HG02943 (cell line): Measurements from ENCODE around the gene SLC2A5.

ENCODE experiments used
- ATAC-seq: cut with Tn5 transposase; IDR thresholded peaks from one replicate; pipeline ENCODE4 v1.9.1; 2021; ENCODE audit warnings: mild to moderate bottlenecking, low read depth, moderate library complexity; ENCODE audit not compliant: unreplicated experiment

SLC2A5 gene

DNA sequence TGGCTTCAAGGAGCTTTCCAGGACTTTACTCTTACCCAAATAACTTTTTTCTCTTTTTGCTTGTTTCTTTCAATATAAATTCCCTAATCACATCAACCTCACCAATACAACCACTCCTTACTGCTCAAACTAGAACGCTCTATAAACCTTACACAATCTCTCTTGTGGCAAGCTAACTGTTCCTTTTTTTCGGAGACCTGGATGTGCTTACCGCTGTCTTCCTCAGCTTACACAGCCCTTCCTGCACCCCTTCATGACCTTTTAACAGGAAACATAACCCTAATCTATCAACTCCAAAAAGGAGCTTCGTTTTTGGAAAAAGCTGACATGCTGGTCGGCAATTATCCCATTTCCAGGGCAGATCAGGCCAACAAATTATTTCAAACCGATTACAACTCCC lies 24.1 kb upstream of the SLC2A5 start:
- no peak for ATAC-seq

DNA sequence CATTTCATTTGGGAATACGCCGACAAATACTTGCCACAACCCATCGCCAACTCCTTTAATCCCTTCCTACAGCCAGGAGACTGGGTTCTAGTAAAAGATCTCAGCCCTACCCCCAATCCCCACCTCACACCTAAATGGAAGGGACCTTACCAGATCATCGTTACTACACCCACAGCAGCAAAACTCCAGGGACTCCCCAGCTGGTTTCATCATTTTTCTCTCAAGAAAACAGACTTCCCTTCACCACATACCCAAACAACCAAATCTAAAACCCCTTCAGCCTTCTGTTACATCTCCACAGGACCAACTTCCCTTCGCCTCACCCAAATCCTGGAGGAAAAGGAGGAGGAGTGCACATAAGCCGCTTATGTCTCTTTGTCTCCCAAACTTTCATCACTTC lies 23.7 kb upstream of the SLC2A5 start:
- ATAC-seq = no peak

DNA sequence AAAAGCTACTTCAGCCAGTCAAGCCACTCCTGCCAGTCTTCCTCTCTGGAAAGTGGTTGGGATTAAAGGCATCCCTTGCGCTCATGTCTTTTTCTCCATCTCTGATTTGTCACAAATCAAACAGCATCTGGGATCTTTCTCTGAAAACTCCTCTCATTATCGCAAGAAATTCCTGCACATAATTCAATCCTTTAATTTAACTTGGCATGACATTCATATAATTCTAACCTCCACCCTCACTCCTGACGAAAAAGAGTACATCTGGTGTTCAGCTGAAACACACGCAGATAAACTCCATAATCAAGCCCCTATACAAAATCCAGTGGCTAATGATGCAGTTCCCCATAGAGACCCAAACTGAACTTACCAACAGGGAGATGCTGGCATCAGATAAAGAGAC lies 19.4 kb upstream of the SLC2A5 start:
- ATAC-seq = no peak

DNA sequence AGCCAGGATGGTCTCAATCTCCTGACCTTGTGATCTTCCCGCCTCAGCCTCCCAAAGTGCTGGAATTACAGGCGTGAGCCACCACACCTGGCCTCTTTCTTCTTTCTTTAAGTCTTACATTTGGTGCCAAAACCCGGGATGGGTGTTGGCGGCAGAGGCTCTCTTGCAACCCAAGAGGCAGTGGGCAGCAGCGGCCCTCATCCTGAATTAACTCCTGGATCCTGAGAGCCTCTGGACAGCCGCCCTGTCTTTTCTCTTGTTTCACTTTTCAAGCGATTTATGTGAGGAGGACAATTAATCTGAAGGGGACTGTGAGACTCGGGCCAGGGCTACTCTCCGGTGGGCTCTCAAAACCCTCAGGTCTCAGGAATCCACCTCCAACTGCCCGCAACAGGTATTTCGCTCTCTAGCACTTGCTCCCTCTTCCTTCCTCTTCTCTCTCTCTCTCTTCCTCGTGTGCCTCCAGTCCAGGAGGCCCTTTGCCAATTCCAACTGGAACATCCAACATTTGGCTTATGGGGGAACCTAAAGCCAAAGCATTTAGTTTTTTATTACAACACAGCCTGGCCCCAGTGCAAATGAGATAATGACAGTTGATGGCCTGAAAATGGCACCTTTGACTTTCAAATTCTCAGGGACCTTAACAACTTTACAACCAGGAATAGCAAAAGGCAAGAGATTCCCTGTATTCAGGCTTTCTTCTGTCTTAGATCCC lies 18.1 kb upstream of the SLC2A5 start:
- ATAC-seq = no peak

DNA sequence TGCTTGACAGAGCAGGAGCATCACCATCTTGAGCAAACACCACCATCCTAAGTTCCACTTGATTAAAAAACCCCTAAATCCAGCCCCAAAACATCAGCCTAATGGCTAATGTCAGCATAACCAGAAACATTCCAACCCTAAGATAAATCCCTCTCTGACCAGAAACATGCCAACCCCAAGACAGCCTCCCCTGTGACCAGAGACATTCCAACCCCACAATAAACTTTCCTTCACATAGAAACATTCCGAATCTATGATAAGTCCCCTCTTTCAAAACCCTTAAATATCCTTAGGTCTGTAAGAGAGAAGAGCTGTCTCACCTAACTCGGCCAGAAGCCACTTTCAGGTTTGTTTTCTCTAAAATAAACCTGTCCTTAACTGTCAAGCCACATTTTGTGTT lies 17.4 kb upstream of the SLC2A5 start:
- ATAC-seq = no peak

DNA sequence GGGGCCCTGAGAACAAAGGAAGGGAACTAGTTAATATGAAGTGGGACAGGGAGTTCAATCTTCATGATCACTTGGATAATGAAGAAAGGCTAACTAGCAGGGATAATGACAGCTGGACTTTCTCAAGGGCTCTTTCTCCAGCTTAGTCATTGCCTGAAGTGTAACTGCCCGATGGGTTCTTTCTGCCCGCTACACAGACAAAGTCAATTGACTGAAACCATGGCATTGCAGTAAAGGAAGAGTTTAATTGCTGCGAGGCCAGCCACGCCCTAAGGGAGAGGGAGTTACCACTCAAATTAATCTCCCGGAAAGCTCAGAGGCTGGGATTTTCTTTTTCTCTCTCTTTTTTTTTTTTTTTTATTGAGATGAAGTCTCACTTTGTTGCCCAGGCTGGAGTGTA lies 16.6 kb upstream of the SLC2A5 start:
- no peak for ATAC-seq

DNA sequence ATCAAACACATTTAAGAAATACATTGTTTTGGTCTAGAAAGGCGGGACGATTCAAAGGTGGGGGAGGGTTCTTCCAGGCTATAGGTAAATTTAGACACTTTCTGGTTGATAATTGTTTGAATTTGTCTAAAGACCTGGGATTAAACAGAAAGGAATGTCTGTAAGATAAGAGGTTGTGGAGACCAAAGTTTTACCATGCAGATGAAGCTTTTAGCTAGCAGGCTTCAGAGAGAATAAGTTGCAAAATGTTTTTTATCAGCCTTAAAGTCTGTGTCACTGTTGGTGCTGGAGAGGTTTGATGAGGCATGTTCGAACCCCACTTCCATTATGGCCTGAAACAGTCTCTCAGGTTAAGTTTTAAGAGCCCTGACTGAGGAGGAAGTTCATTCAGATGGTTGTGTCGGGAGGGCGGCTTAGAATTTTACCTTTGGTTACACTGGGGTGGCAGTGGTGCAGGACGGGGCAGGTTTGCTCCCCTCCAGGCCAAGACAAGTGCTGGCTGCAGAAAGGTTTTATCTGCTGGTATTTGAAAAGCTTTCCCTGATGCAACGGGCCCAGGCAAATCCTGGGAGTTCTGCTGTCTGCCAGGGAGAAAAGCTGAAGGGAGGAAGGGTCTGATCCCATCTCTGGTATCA lies 16.0 kb upstream of the SLC2A5 start:
- ATAC-seq = no peak

DNA sequence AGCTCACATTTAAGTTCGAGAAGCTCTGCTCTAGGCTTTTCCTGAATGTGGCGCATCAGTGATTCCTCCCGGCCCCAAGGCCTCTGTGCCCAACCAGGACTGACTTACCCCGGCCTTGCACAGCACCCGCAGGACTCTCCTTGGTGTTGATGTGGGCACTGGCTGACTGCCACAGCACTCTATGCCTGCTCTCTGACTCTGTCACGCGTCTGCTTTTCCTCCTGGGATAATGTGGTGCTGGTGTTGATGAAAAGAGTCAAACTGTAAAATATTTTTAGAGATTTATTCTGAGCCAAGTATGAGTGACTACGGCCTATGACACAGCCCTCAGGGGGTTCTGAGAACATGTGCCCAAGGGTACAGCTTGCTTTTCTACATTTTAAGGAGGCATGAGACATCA lies 15.5 kb upstream of the SLC2A5 start:
- no peak for ATAC-seq

DNA sequence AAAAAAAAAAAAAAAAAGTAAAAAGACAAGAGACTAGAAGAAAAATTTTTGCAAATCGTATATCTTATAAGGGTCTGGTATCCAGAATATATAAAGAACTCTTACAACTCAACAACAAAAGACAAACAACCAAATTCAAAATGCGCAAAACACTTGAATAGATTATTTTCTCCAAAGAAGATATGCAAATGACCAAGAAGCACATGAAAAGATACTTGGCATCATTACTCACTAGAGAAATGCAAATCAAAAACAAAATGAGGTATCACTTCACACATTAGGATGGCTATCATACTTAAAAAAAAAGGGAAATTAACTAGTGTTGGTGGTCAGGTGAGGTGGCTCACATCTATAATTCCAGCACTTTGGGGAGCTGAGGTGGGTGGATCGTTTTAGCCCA lies 12.0 kb upstream of the SLC2A5 start:
- ATAC-seq = no peak

DNA sequence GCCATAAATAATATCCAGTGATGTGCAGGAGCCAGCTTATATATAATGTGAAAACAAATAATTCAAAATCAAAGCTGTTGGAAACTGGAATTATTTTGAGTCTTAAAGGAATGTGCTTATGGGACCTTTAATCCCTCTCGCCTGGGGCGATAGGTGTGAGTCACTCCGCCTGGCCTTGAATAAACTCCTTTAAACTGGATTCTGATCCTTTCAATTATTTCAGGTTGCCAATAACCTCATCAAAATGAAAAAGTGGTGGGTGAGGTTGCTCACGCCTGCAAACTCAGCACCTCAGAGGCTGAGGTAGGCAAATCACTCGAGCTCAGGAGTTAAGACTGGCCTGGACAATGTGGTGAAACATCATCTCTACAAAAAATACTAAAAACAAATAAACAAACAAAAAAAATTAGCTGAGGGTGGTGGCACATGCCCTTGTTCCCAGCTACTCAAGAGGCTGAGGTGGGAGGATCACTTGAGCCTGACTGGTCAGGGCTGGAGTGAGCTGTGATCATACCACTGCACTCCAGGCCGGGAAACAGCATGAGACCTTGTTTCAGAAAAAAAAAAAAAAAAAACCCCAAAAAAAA lies 11.4 kb upstream of the SLC2A5 start:
- ATAC-seq = no peak

DNA sequence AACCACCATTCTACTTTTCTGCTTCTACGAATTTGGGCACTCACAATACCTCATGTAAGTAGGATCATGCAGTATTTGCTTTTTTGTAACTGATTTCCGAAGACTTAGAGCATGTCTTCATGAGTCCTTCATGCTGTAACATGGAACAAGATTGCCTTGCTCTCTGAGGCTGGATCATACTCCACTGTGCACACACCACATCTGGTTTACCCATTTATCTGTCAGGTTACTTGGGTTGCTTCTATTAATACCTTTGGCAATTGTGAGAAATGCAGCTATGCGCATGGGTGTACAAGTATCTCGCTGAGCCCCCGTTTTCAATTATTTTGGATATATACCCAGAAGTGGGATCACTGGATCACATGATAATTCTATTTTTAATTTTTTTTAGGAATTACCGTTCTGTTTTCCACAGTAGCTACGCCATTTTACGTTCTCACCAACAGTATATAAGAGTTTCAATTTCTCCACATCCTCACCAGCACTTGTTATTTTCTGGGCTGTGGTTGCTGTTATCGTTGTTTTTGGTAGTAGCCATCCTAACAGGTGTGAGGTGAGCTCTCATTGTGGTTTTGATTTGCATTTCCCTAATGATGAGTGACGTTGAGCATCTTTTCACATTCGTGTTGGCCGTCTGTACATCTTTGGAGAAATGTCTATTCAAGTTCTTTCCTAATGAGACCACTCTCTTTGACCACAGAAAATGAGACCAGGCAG lies 10.7 kb upstream of the SLC2A5 start:
- ATAC-seq = peak; percentile 40

DNA sequence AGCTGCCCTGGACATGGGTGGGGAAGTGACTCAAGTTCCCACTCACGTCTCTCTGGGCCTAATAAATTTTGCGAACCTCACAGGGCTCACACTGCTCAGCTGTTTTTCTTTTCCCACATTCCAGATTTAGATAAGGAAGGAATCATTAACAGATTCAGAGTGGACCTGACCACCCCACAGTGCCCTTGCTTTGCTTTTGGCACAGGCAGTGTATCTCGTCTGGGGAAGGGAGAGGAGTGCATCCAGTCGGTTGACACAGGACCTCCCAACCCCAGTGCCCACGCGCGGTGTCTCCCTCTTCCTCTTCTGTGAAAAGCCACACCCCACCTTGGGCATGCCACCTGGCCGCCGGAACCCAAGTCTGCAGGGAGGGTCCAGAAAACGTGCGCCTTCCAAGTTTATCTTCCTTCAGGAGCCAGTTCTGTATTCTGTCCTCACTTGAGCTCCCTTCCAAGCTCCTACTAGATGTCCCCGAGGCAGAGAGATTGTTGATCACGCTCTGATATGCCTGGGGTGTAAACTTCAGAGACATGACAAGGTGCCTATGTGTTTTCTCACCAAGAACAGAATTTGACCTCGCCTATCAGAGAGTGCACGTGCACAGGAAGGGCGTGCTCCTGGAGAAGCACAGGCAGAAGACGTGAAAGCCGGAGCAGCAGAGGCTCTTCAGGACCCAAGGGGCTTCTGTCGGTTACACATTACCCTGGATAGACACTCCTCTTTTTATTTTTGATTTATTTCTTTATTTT lies 9.5 kb upstream of the SLC2A5 start:
- ATAC-seq = no peak

DNA sequence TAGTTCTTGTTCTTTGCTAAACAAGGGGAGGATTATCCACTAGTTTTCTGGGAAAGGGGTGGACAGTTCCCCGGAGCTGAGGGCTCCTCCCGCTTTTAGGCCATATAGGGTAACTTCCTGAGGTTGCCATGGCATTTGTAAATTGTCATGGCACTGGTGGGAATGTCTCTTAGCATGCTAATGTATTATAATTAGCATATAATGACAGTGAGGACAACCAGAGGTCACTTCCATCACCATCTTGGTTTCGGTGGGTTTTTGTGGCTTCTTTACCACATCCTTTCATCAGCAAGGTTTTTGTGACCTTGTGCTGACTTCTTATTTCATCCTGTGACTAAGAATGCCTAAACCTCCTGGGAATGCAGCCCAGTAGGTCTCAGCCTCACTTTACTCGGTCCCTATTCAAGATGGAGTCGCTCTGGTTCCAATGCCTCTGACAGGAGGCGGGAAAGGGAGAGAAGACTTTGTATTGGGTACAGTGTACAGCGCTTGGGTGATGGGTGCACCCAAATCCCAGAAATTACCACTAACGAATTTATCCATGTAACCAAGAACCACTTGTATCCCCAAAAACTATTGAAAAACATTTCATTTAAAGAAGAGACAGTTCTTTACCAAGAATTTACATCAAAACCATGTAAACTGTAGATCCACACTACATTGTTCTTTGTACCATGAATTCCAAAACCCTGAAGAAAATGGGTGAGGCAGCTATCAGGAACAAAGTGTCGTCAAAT lies 8.7 kb upstream of the SLC2A5 start:
- no peak for ATAC-seq

DNA sequence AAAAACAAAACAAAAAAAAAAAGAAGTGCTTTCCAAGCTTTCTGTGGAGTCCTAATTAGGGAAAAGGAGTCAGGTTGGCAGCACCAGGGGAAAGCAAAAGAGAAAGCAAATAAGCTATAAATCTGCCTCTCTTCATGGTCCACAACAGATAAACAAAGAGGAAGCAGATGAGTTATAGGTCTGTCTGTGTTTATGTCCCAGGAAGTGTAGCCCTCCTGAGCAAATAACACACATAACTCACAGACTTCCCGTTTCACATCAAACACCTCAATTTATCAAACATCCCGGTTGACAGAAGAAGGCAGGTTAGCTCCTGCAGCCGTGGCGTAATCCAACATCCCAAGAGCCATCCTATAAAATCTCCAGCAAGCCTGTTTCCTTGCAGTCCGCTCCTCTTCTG lies 5.6 kb upstream of the SLC2A5 start:
- ATAC-seq = no peak

DNA sequence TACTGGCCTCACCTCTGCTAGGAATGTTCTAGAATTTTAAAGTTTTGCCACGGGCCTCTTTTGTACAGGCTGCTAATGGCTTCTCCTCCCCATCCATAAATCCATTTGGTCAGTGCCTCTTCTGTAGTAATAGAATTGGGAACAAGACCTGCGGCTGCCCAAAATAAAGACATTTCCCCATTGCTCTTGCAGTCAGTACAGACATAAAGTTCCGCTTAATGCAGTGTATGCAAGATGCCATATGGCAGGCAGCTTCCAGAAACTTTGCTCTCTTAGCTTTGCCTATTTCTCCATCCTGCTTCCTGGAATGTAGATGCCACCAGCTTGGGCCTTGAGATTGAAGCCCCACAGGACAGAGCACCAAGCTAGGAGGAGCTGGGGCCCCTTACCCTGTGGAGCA lies 3.7 kb upstream of the SLC2A5 start:
- no peak for ATAC-seq

DNA sequence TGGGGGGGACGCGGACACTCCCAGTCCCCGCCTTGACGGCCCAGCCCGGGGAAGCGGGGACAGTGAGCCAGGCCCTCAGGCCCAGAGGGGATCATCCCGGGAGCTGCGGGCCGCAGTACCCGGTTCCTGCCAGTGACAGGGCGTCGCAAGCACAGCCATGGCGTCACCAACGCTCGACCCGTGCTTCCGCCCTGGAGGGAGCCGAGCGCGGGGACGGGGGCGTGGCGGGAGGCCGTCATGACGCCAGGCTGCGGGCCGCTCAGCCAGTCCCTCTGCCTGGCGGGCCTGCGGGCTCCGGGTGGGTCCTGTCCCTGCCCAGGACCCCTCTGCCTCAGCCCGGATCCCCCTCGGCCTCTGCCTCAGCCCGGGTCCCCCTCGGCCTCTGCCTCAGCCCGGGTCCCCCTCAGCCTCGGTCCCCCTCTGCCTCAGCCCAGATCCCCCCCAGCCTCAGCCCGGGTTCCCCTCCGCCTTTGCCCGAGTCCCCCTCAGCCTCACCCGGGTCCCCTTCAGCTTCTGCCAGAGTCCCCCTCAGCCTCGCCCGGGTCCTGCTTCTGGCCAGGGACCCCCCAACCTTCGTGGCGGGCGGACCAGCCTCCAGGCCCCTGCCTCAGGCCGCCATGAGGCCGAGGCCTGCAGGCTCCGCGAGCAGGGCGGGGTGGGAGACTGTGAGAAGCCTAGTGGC lies 2.3 kb upstream of the SLC2A5 start:
- ATAC-seq = no peak

DNA sequence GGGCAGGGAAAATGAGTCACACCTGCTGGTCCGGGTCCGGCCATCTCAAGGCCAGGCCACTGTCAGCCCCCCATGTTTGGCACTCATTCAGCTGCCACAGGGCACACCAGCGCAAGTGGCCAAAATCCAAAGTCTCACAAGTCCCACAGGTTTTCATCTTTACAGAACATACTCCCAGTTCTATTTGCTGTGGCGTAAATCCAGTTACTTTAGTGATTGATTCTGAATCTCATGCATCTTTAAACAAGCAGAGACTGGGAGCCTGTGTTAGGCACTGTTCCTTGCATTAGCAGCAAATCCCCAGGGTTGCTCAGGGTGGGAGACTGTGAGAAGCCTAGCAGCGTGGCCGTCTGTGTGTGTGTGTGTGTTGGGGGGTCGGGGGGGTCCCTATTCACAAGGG lies 1.1 kb upstream of the SLC2A5 start:
- ATAC-seq = no peak

DNA sequence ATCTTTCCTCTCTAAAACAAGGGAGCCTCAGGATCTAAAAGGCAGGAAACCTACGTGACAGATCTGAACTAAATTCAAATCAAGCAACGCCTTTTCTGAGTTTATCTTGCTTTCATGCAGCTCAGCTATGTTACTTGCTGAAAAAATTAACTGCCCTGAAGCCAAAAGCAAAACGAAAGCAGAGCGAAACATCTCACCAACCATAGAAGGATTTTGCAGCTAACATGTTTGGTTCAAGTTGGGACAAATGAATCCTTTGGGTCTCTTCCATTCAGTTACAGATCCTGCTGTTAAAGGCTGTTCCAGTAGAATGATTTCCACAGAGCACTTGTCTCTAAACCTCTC lies 482 bp downstream of the SLC2A5 start:
- ATAC-seq = no peak

DNA sequence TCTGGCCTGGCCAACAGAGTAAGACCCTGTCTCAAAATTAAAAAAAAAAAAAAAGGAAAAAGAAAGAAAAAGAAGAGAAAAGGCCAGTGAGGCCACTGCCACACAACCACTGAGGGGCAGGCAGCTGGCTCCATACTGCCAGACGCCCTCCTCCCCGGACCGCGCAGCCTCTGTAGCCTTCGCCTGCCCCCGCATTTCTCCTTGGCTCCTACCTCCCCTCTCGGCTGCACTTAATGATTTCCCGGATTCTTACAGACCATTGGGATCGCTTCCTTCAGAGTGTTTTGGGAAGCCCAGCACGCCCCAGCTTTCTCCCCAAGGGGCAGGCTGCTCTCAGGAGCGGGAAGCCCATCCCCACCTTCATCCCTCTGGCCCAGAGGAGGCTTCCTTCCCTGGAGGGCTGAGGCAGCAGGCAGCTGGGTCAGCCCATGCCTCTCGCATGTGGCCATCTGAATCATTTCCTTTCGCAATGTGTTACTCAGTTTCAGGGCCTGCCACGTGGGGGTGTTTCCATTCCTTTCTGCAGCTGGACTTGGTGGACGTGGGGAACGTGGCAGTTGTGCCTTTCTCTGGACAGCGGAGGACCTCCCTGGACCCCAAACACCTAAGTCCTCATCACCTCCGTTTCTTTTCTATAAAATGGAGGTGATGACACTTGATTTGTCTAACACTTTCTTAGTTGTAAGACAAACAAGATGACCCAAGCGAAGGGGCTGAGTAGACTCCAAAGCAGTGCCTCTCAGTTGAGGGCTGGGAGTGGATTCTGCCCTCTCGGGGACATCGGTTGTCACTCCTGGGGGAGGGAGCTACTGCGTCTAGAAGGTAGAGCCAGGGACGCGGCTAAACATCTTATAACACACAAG lies 2.3 kb downstream of the SLC2A5 start:
- ATAC-seq = no peak
